Measurements from ENCODE around the gene MOSPD2. TPM values are rescaled to one million over a fixed set of nuclear protein-coding genes. Genes with fewer than 3 reads are reported as not detected.

The MOSPD2 gene
- total RNA-seq, 1 experiment from 2014 or later, result 21.3 TPM

DNA sequence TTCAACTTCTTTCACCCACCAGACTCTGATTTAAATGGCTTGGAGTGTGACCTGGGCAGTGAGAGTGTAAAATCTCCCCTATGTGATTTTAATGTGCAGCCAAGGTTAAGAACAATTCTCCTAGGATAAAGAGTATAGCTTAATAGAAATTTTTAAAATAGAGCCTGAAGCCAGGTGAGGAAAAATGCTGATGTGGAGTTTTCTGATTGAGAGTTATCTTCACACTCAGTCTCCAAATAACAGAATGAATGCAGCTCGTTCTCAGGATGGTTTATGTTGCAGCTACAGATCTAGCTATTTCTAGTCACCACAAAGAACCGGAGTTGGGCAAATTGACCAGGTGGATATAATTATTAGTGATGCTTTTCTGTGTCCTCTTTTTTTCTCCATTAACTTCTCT is 70.7 kb downstream of the MOSPD2 start:
- in situ Hi-C loops (cut with HindIII; ENCODE audit: low pct_unique_long_range_greater_than_20kb, low sequenced_read_pairs), result no loop called here
- no peak for DNase-seq (ENCODE audit: low read depth, low spot score)

DNA sequence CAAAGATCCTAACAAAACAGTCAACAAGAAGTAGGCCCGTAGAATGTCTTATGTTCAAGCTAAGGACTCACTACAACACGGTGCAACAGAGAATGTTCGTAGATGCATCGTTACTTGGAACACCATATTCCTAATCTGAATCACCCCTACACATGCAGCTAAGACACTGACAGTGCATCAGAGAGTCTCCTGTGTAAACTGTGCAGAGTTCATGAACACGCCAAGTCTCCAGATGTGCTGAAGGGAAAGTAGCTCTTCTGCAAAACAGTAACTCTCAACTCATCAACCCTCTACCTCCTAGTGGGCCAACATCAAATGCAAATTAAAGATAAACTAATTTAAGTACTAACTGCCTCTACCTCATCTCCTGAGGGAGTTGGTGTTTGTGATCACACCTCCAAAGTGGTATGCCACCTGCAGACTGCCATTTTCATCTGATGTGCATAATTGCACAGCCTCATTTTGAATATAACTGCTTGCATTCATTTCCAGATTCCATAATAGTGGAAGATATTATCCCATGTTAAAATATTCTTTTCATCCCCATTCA is 73.5 kb downstream of the MOSPD2 start:
- in situ Hi-C loops (cut with HindIII; ENCODE audit: low pct_unique_long_range_greater_than_20kb, low sequenced_read_pairs), result no loop called here
- no peak for DNase-seq (ENCODE audit: low read depth, low spot score)

DNA sequence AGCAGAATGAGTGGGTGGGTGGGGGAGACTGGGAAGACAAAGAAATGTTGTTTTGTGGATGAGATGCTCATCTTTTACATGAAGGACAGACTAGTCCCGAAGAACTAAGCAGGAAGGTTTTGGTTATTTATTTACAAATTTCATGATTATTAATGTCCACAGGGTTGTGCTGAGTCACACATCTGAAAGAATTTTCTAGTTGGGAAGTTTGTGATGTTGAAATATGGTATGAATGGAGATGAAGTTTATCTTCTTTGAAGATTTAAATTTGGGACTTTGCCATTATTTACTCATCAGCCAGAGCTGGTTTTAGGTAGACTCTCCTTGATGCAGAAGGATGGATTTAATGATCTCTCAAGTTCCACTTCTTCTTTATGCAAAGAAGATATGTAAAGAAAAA is 75.5 kb downstream of the MOSPD2 start:
- in situ Hi-C loops (cut with HindIII; ENCODE audit: low pct_unique_long_range_greater_than_20kb, low sequenced_read_pairs), result no loop called here

DNA sequence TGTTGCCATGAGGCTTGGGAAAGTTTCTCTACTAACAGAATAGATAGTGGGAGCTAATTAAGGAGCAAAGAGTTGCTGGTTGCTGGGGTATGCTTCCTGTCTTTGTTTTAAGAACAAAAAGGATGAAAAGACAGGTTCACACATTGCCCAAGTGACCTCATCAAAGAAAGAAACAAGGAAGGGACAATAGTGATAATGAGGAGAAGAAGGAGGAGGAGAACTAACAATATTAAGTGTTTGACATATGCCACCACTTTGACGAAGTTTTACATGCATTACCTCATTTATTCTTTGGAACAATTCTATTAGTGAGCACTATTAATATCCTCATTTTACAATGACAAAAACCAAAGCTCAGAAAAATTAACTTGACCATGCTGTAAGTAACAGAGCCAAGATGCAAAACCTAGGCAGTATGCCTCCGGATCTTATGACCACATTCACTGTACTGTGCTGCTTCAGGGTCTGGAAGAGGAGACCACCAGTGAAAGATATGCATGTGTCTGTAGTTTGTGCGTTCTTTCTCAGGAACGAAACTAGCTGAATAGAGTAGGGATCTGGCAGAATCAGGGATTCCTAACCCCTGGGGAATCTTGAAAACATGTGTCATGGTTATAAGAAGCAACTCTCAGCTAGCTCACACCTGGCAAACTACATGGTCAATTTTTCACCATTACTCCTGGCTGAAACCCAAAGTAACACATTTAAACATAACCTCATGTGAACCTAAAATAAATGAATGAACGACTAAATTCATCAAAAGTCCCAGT is 83.8 kb downstream of the MOSPD2 start:
- in situ Hi-C loops (cut with HindIII; ENCODE audit: low pct_unique_long_range_greater_than_20kb, low sequenced_read_pairs), result no loop called here
- DNase-seq (ENCODE audit: low read depth, low spot score), result no peak

More for the DNA sequence above, 75.5 kb downstream of the MOSPD2 start:
- no peak for DNase-seq (ENCODE audit: low read depth, low spot score)

DNA sequence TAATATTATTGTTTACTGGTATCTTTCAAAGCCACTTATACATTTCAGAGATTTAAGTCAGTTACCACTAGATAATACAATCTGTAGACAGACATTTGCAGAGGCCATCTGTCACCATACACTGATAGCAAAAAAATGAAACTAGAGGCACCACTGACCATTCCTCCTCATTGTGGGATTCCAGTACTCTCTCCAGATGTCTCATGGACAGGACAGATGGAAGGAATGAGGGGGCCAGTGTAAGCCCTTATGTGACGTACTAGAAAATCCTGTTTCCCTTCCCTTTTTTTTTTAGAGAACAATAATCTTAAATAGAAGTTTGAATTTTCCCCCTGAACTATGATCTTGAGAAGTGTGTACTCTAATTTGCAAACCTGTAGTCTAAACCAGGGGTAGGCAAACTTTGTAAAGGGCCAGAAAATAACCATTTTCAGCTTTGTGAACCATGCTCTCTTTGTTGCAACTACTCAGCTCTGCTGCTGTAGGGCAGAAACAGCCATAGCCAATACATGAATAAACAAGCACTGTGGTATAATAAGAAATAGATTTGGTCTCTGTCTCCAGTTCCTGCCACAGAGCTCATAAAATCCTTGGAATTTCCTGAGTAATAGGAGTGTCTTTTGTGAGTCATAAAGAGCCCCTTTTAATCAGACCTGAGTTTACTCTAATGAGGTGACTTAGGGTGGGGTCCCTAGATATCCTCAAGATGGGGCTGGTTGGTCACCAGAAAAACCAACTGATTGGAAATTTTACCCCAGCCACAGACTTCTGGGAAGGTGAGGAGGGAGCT is 90.4 kb downstream of the MOSPD2 start:
- DNase-seq (ENCODE audit: low read depth, low spot score), result peak; percentile 88
- in situ Hi-C loops (cut with HindIII; ENCODE audit: low pct_unique_long_range_greater_than_20kb, low sequenced_read_pairs), result no loop called here

DNA sequence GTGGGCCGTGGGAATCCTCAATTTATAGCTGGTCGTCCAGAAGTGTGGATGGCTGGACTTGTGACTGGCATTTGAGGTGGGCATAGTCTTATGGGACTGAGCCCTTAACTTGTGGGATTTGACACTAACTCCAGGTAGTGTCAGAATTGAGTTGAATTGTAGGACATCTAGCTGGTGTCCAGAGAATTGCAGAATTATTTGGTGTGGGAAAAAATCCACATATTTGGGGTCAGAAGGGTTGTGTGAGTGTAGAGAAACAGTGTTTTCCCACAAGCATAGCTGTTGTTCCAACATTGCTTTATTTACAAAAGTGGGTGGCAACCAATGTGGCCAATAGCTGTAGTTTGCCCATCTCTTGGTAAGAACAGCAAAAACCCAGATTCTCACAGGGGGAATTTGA is 91.3 kb downstream of the MOSPD2 start:
- DNase-seq (ENCODE audit: low read depth, low spot score), result peak; percentile 66

More for the DNA sequence above, 91.3 kb downstream of the MOSPD2 start:
- in situ Hi-C loops (cut with HindIII; ENCODE audit: low pct_unique_long_range_greater_than_20kb, low sequenced_read_pairs), result no loop called here

Other genes with a start within 250 kb of the MOSPD2 start
- 6.7 and 8.8 TPM in 2 replicates for gene FANCB, start 352 bp upstream of the MOSPD2 start, total RNA-seq (2014; rRNA removed; shearing (Covaris generic))

Data from SK-MEL-5 (cell line).